Measurements from ENCODE around the gene C1orf115. TPM values are rescaled to one million over a fixed set of nuclear protein-coding genes. Genes with fewer than 3 reads are reported as not detected.
"Not testable (repeated sequence)": the region's sequence is repeated elsewhere in the genome, so short reads cannot be mapped to it uniquely, and the experiment has no call there.

Gene C1orf115
- total and polyA plus RNA-seq, 8 donors, result 9.3 to 28.8 (median 14.9) TPM

DNA sequence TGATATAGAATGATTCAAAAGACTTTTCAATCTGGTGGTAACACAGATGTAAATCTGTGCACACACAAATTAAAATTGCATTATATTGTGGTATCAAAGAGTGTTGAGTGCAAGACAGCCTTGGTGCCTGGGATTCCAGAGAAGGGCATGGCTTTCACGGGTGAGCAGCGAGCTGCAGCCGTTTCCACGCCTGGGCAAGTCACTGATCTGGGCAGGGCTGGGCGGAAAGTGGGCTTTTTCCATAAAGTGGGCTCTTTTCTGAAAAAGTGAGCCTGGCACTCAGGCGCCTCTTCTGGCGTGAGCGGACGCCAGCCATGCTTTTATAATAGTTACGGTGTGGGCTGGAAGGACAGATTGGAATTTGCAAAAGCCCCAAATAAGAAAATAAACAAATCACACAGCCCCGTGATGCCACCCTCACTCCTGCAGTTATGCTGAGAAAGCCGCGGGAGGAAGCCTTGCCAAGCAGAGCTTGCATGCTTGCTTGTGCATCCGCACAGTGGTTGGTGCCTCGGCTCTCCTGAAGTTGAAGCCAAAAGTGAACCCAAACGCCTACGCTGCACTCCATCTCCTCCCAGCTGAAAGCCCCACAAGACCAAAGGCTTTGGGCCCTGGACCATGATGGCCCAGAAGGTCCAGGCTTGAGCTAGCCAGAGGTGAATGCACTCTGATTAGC is 7.1 kb upstream of the C1orf115 start:
- DNase-seq, result no peak
- WGBS, 5 donors, result 77 to 92% (median 92%) methylated on average over 17 of the region's 17 CpGs
- intact Hi-C loops (cut with DNase I; ENCODE audit: low total_unique reads), result loop anchor here (5.0 to 10.0 kb wide), 2 partner anchors 52 to 94 kb away; no protein-coding TSS in a partner anchor
- Histone ChIP-seq H3K4me1 (peaks cover 0 to 12% (median 5%) of the 10 kb centered on the region in 4 donors), H3K9me3 (no peaks in the 10 kb centered on the region), H3K27me3 (no peaks in the 10 kb centered on the region), H3K36me3 (no peaks in the 10 kb centered on the region), H3K27ac (no peak overlapping the region), H3K4me3 (no peak overlapping the region)
- TF ChIP-seq, protein P1, sequence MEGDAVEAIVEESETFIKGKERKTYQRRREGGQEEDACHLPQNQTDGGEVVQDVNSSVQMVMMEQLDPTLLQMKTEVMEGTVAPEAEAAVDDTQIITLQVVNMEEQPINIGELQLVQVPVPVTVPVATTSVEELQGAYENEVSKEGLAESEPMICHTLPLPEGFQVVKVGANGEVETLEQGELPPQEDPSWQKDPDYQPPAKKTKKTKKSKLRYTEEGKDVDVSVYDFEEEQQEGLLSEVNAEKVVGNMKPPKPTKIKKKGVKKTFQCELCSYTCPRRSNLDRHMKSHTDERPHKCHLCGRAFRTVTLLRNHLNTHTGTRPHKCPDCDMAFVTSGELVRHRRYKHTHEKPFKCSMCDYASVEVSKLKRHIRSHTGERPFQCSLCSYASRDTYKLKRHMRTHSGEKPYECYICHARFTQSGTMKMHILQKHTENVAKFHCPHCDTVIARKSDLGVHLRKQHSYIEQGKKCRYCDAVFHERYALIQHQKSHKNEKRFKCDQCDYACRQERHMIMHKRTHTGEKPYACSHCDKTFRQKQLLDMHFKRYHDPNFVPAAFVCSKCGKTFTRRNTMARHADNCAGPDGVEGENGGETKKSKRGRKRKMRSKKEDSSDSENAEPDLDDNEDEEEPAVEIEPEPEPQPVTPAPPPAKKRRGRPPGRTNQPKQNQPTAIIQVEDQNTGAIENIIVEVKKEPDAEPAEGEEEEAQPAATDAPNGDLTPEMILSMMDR (IDR thresholded peaks at IDR 0.05), result no peak
- TF ChIP-seq EP300 (IDR thresholded peaks at IDR 0.05) (no peak), POLR2AphosphoS5 (IDR thresholded peaks at IDR 0.05) (no peak), POLR2A (IDR thresholded peaks at IDR 0.05) (no peak)

DNA sequence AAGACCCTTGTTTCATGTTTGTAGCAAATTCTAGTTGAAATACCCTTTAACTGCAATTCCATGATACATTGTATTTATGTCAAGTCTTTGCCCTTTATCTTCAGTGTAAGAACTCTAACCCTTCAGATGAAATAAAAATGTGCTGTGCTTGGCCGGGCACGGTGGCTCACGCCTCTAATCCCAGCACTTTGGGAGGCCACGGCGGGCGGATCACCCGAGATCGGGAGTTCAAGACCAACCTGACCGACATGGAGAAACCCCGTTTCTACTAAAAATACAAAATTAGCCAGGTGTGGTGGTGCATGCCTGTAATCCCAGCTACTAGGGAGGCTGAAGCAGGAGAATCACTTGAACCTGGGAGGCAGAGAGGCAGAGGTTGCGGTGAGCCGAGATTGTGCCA is 6.4 kb upstream of the C1orf115 start:
- 93 to 98% (median 96%) methylated on average over 12 of the region's 12 CpGs for WGBS, 5 donors
- not testable (repeated sequence) for H3K36me3 ChIP-seq, DNase-seq, H3K9me3 ChIP-seq, H3K27ac ChIP-seq, H3K27me3 ChIP-seq, H3K4me3 ChIP-seq
- intact Hi-C loops (cut with DNase I; ENCODE audit: low total_unique reads), result loop anchor here (5.0 to 10.0 kb wide), 2 partner anchors 51 to 94 kb away; no protein-coding TSS in a partner anchor
- peaks cover 0 to 12% (median 5%) of the 10 kb centered on the region in 4 donors for H3K4me1 ChIP-seq

DNA sequence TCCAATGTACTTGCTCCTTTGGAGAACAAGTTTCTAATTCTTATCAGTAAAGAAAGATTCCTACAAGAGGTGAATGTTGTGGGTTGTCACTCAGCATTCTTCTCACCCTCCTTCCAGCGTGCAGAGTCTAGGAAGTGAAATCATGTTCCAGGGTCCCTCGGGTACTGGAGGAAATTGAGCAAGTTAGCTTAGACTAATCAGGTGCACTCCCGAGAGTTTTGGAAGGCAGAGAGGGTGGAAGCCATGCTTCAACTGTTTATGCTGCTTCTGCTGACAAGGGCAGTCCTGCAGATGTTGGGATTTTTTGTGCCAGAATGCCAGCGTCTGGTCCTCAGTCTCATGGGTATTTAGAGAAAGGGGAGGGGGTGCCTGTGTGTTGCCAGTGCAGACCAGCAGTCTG is 5.3 kb upstream of the C1orf115 start:
- 37 to 62% (median 47%) methylated on average over 4 of the region's 4 CpGs for WGBS, 5 donors
- intact Hi-C loops (cut with DNase I; ENCODE audit: low total_unique reads), result loop anchor here (5.0 to 10.0 kb wide), 2 partner anchors 50 to 92 kb away; no protein-coding TSS in a partner anchor
- no peak overlapping the region for H3K4me3 ChIP-seq
- peaks cover 4 to 17% (median 11%) of the 10 kb centered on the region in 4 donors for H3K4me1 ChIP-seq
- no peak overlapping the region for H3K27ac ChIP-seq
- peaks cover 0 to 11% (median 0%) of the 10 kb centered on the region in 3 donors for H3K27me3 ChIP-seq
- DNase-seq, result no peak
- no peaks in the 10 kb centered on the region for H3K9me3 ChIP-seq
- no peak for TF ChIP-seq POLR2AphosphoS5 (IDR thresholded peaks at IDR 0.05)
- TF ChIP-seq POLR2A (IDR thresholded peaks at IDR 0.05), result no peak
- no peaks in the 10 kb centered on the region for H3K36me3 ChIP-seq

DNA sequence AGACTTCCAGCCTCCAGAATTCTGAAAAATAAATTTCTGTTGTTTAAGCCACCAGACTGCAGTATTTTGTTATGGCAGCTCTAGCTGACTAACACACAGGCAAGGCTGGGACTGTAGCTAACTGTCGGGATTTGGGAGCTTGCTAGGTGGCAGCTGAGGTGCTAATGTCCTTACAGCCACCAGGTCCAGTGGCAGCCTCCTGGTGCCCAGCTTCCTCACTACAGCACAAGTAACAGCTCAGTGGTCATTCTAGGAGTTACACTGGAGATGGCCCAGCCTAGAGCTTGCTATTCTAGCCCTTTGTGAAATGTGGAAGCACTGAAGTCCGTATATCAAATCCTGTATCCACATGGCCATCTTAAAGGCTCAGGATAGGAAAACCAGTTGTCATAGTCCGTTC is 4.3 kb upstream of the C1orf115 start:
- Histone ChIP-seq H3K4me1 (peaks cover 6 to 21% (median 16%) of the 10 kb centered on the region in 4 donors), H3K4me3 (no peak overlapping the region), H3K27me3 (peaks cover 0 to 21% (median 0%) of the 10 kb centered on the region in 3 donors), H3K36me3 (no peaks in the 10 kb centered on the region), H3K27ac (no peak overlapping the region), H3K9me3 (no peaks in the 10 kb centered on the region)
- TF ChIP-seq, protein P1 (IDR thresholded peaks at IDR 0.05), result no peak
- TF ChIP-seq POLR2A (IDR thresholded peaks at IDR 0.05), result no peak
- TF ChIP-seq EP300 (IDR thresholded peaks at IDR 0.05), result no peak
- no peak for TF ChIP-seq POLR2AphosphoS5 (IDR thresholded peaks at IDR 0.05)
- no peak for DNase-seq
- 89 to 95% (median 92%) methylated on average over 3 of the region's 3 CpGs for WGBS, 5 donors
- intact Hi-C loops (cut with DNase I; ENCODE audit: low total_unique reads), result loop anchor here (10.0 kb wide), 1 partner anchor 49 kb away; no protein-coding TSS in a partner anchor

DNA sequence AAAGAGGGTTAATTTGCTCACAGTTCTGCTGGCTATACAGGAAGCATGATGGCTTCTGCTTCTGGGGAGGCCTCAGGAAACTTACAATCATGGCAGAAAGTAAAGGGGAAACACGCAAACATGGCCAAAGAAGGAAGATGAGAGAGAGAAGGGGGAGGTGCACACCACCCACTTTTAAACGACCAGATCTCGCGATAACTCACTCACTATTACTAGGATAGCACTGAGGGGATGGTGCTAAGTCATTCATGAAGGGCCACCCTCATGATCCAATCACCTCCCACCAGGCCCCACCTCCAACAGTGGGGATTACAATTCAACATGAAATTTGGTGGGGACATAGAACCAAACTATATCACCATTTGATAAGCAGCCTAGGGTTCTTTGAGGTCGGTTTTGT is 2.4 kb upstream of the C1orf115 start:
- DNase-seq, result no peak
- no peak overlapping the region for H3K27ac ChIP-seq
- intact Hi-C loops (cut with DNase I; ENCODE audit: low total_unique reads), result loop anchor here (10.0 kb wide), 1 partner anchor 47 kb away; no protein-coding TSS in a partner anchor
- 80 to 95% (median 86%) methylated on average over 5 of the region's 5 CpGs for WGBS, 5 donors
- peaks cover 6 to 29% (median 23%) of the 10 kb centered on the region in 4 donors for H3K4me1 ChIP-seq
- no peaks in the 10 kb centered on the region for H3K9me3 ChIP-seq
- peaks cover 0 to 26% (median 0%) of the 10 kb centered on the region in 3 donors for H3K27me3 ChIP-seq
- no peak for TF ChIP-seq POLR2A (IDR thresholded peaks at IDR 0.05)
- no peak for TF ChIP-seq EP300 (IDR thresholded peaks at IDR 0.05)
- TF ChIP-seq, protein P1 (IDR thresholded peaks at IDR 0.05), result no peak
- TF ChIP-seq POLR2AphosphoS5 (IDR thresholded peaks at IDR 0.05), result no peak
- no peaks in the 10 kb centered on the region for H3K36me3 ChIP-seq
- no peak overlapping the region for H3K4me3 ChIP-seq

All from stomach (tissue), 9 donors.